ENCODE data around the gene FUT3.

DNA sequence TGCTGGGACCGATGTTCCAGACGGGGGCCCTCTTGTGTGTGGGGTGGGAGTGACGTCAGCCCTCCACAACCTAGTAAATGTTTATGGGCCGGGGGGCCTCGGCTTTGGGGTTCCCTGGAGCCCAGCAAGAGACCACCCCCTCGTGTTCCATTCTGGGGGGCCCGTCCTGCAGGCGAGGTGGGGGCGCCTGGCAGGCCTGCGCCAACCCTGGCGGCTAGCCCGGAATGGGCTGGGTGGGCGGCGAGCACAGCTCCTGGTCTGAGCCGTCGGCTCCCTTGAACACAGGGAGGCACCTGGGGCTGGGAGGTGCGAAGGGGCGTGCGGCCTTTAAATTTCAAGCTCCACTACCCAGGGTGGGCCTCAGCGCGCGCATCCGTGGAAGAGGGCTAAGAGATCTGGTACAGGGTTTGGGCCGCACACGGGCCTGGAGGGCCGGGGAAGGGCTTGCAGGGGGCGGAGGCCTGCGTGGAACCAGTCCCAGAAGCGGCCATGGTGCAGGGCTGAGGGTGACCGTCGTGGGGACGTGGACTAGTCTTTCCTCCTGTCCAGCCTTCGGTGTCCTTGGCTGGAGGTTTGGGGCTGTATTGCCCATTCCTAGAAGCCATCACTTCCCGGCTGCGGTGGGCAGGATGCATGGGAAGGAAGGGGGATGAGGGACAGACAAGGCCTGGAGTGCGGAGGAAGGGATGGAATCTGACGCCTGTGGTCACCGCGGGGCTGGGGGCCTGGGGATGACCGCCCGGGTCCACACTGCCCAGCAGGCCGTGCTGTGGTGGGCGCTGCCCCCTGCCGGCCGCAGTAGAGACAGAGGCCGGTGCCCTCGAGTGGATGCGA lies 40.9 kb upstream of the FUT3 start:
- TF ChIP-seq SMC3 (conservative IDR thresholded peaks at IDR 0.05; ENCODE audit: poor library complexity) (no peak), EZH2 (IDR thresholded peaks at IDR 0.05; ENCODE audit: borderline replicate concordance, insufficient read depth, low read length, poor library complexity, severe bottlenecking) (no peak), POLR2AphosphoS5 (IDR thresholded peaks at IDR 0.05) (no peak), RAD21 (conservative IDR thresholded peaks at IDR 0.05) (no peak), TAF1 (IDR thresholded peaks at IDR 0.05; ENCODE audit: low read depth) (no peak), MXI1 (conservative IDR thresholded peaks at IDR 0.05; ENCODE audit: poor library complexity, severe bottlenecking) (no peak), EP300 (conservative IDR thresholded peaks at IDR 0.05; ENCODE audit: poor library complexity, severe bottlenecking) (no peak)
- TF ChIP-seq, protein P1, sequence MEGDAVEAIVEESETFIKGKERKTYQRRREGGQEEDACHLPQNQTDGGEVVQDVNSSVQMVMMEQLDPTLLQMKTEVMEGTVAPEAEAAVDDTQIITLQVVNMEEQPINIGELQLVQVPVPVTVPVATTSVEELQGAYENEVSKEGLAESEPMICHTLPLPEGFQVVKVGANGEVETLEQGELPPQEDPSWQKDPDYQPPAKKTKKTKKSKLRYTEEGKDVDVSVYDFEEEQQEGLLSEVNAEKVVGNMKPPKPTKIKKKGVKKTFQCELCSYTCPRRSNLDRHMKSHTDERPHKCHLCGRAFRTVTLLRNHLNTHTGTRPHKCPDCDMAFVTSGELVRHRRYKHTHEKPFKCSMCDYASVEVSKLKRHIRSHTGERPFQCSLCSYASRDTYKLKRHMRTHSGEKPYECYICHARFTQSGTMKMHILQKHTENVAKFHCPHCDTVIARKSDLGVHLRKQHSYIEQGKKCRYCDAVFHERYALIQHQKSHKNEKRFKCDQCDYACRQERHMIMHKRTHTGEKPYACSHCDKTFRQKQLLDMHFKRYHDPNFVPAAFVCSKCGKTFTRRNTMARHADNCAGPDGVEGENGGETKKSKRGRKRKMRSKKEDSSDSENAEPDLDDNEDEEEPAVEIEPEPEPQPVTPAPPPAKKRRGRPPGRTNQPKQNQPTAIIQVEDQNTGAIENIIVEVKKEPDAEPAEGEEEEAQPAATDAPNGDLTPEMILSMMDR (IDR thresholded peaks at IDR 0.05; ENCODE audit: poor library complexity, severe bottlenecking), result peak; percentile 34
- TF ChIP-seq, protein P2, sequence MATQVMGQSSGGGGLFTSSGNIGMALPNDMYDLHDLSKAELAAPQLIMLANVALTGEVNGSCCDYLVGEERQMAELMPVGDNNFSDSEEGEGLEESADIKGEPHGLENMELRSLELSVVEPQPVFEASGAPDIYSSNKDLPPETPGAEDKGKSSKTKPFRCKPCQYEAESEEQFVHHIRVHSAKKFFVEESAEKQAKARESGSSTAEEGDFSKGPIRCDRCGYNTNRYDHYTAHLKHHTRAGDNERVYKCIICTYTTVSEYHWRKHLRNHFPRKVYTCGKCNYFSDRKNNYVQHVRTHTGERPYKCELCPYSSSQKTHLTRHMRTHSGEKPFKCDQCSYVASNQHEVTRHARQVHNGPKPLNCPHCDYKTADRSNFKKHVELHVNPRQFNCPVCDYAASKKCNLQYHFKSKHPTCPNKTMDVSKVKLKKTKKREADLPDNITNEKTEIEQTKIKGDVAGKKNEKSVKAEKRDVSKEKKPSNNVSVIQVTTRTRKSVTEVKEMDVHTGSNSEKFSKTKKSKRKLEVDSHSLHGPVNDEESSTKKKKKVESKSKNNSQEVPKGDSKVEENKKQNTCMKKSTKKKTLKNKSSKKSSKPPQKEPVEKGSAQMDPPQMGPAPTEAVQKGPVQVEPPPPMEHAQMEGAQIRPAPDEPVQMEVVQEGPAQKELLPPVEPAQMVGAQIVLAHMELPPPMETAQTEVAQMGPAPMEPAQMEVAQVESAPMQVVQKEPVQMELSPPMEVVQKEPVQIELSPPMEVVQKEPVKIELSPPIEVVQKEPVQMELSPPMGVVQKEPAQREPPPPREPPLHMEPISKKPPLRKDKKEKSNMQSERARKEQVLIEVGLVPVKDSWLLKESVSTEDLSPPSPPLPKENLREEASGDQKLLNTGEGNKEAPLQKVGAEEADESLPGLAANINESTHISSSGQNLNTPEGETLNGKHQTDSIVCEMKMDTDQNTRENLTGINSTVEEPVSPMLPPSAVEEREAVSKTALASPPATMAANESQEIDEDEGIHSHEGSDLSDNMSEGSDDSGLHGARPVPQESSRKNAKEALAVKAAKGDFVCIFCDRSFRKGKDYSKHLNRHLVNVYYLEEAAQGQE (IDR thresholded peaks at IDR 0.05; ENCODE audit: borderline replicate concordance), result no peak

All from neural cell (in vitro differentiated cells).